Body of pancreas (tissue), 4 donors: ENCODE measurements around the gene GPBP1L1.

Experiments
- POLR2A ChIP-seq, 3 donors: fragments of 450-650 bp; IDR thresholded peaks; one replicate each; pipeline ENCODE4 v1.6.1; 2016; ENCODE audit warnings: antibody characterized with exemption in 3 of 3, mild to moderate bottlenecking in 2 of 3
- TF ChIP-seq, protein P1 (sequence below), 7 experiments: fragments of 450-650 bp in 4 of 7; fragments of 200-600 bp in 3 of 7; sonication (generic) in 3 of 7; IDR thresholded peaks; one replicate each; pipeline ENCODE4 v1.5.1; 2016 to 2019; ENCODE audit warnings: antibody characterized with exemption in 7 of 7

DNA sequence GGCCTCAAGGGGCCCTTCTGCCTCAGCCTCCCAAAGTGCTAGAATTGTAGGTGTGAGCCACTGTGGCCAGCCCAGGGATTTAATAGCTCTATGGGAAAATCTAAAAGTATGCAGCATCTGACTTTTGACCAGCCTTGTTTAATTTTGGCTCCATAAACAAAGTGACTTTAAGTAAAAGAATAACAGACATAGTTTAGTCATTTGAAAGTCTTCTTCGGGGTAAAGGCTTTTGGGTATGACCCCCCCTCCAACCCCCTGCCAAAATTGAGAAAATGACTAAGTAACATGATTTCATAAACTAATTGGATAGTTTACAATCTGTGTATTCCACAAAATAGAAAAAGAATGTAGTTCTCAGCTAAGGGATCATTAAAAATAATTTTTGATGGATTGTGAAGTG is 17.0 kb downstream of the GPBP1L1 start:
- TF ChIP-seq POLR2A (IDR thresholded peaks at IDR 0.05): no peak
- TF ChIP-seq, protein P1, sequence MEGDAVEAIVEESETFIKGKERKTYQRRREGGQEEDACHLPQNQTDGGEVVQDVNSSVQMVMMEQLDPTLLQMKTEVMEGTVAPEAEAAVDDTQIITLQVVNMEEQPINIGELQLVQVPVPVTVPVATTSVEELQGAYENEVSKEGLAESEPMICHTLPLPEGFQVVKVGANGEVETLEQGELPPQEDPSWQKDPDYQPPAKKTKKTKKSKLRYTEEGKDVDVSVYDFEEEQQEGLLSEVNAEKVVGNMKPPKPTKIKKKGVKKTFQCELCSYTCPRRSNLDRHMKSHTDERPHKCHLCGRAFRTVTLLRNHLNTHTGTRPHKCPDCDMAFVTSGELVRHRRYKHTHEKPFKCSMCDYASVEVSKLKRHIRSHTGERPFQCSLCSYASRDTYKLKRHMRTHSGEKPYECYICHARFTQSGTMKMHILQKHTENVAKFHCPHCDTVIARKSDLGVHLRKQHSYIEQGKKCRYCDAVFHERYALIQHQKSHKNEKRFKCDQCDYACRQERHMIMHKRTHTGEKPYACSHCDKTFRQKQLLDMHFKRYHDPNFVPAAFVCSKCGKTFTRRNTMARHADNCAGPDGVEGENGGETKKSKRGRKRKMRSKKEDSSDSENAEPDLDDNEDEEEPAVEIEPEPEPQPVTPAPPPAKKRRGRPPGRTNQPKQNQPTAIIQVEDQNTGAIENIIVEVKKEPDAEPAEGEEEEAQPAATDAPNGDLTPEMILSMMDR (IDR thresholded peaks at IDR 0.05): no peak
